Measurements from ENCODE around the gene PCED1B. TPM values are rescaled to one million over a fixed set of nuclear protein-coding genes. Genes with fewer than 3 reads are reported as not detected.

Gene PCED1B
- total and polyA plus RNA-seq, 2 donors (not counting 1 experiment from before 2014, with no cell fraction given) = 26.2 to 45.8 TPM

Small RNA genes within 50 kb of the gene (small RNA-seq; reads per million reads assigned to genes)
- not detected for gene MIR4698 (ENCODE audit: insufficient read length, low read depth, low replicate concordance)

Other genes with a start within 250 kb of the PCED1B start
- 9.2 and 10.4 TPM in 2 replicates for gene AMIGO2, start 338 bp downstream of the PCED1B start, total RNA-seq
- gene AMIGO2, start 338 bp downstream of the PCED1B start, polyA plus RNA-seq = 7.6 and 11.8 TPM in 2 replicates